Measurements from ENCODE around the gene UBE2H.
A peak's percentile ranks its signal among the peaks of the same experiment; 100 is the strongest.

UBE2H gene

DNA sequence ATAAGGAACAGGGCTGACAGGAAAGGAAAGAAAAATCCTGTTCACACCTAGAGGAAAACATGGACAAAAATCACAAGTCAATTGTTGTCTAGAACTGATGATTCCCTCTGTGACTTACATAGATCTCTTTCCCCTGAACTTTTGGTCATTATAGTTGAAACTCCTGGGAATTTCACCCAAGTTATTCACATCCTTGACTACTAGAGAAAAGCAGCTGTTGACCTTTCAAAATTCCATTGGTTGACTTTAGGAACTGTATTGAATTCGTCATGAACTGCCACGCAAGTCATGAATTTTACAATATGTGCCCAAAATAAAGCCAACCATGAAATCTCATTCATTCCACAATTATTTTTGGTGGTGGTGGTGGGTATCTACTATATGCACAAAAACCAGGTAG is 104.3 kb downstream of the UBE2H start:
- Histone ChIP-seq H3K9ac (ENCODE audit: insufficient read length) (no peak overlapping the region), H3K36me3 (ENCODE audit: insufficient read depth, low read length) (no peaks in the 10 kb centered on the region), H3K27ac (no peak overlapping the region), H3K9me3 (ENCODE audit: low read depth, low read length) (no peaks in the 10 kb centered on the region), H3K4me3 (no peak overlapping the region)
- DNase-seq (ENCODE audit: low read depth, low spot score), result no peak
- TF ChIP-seq FOXP2 (optimal IDR thresholded peaks at IDR 0.05; ENCODE audit: control extremely low read depth, extremely low read length, insufficient read depth), result no peak

- H3K36me3 ChIP-seq (ENCODE audit: insufficient read depth, low read length), result no peaks in the 10 kb centered on the region
- TF ChIP-seq EZH2 (IDR thresholded peaks at IDR 0.05) (no peak), POLR2AphosphoS5 (IDR thresholded peaks at IDR 0.05; ENCODE audit: borderline replicate concordance, low read depth, low read length) (no peak)
- H3K9ac ChIP-seq (ENCODE audit: insufficient read length), result no peak overlapping the region
- no peak overlapping the region for H3K4me3 ChIP-seq
- no peaks in the 10 kb centered on the region for H3K9me3 ChIP-seq (ENCODE audit: low read depth, low read length)
- DNase-seq (ENCODE audit: low read depth, low spot score), result no peak
- no peak overlapping the region for H3K27ac ChIP-seq
Measured at GRCh38 chr7:129845972-129846327, 106.8 kb downstream of the UBE2H start.

- no peak for DNase-seq (ENCODE audit: low read depth, low spot score)
- no peaks in the 10 kb centered on the region for H3K36me3 ChIP-seq (ENCODE audit: insufficient read depth, low read length)
- H3K9ac ChIP-seq (ENCODE audit: insufficient read length), result no peak overlapping the region
Measured at GRCh38 chr7:129845178-129845971, 107.4 kb downstream of the UBE2H start.

GRCh38 chr7:129843978-129844840 is 108.6 kb downstream of the UBE2H start:
- DNase-seq (ENCODE audit: low read depth, low spot score), result no peak
- H3K27ac ChIP-seq, result peak overlapping the region; percentile 86
- H3K9me3 ChIP-seq (ENCODE audit: low read depth, low read length), result no peaks in the 10 kb centered on the region
- H3K4me3 ChIP-seq, result peak overlapping the region; percentile 24; the same call in 1 of the 2 replicates
- peak overlapping the region; percentile 32 for H3K9ac ChIP-seq (ENCODE audit: insufficient read length)
- no peaks in the 10 kb centered on the region for H3K36me3 ChIP-seq (ENCODE audit: insufficient read depth, low read length)
- TF ChIP-seq POLR2AphosphoS5 (IDR thresholded peaks at IDR 0.05; ENCODE audit: borderline replicate concordance, low read depth, low read length) (no peak), EZH2 (IDR thresholded peaks at IDR 0.05) (no peak), FOXP2 (optimal IDR thresholded peaks at IDR 0.05; ENCODE audit: control extremely low read depth, extremely low read length, insufficient read depth) (no peak)

More at GRCh38 chr7:129845178-129845971, 107.4 kb downstream of the UBE2H start:
- TF ChIP-seq POLR2AphosphoS5 (IDR thresholded peaks at IDR 0.05; ENCODE audit: borderline replicate concordance, low read depth, low read length) (no peak), EZH2 (IDR thresholded peaks at IDR 0.05) (no peak), FOXP2 (optimal IDR thresholded peaks at IDR 0.05; ENCODE audit: control extremely low read depth, extremely low read length, insufficient read depth) (no peak)
- Histone ChIP-seq H3K9me3 (ENCODE audit: low read depth, low read length) (no peaks in the 10 kb centered on the region), H3K4me3 (no peak overlapping the region), H3K27ac (0 out of 2 replicates have a peak overlapping the region, but pooled peaks have one; percentile 13)

DNA sequence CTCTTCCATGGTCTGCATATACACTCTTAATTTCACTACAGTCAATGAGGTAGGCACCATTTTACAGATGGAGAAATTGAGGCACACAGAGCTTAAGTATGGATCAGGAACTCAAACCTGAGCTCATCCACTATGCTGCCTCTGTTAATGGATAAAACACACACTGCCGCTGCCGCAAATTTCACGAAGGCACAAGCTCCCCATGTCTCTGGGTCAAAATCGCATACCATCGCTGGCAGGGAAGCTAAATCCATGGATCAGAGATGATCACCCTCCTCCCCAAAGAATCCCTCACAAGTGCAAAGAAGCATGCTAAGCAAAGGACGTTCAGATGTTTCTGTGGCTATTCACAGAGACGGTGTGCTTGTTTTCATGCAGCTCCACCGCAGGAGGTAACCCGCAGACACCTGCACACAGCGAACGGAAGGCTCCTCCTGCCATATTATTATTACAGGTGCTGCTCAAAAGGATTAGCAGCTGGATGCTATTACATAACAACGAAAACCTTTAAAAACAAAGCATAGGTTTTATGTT is 109.3 kb downstream of the UBE2H start:
- Histone ChIP-seq H3K9me3 (ENCODE audit: low read depth, low read length) (no peaks in the 10 kb centered on the region), H3K4me3 (peak overlapping the region; percentile 24; the same call in 1 of the 2 replicates), H3K27ac (peak overlapping the region; percentile 86), H3K9ac (ENCODE audit: insufficient read length) (peak overlapping the region; percentile 32), H3K36me3 (ENCODE audit: insufficient read depth, low read length) (no peaks in the 10 kb centered on the region)
- DNase-seq (ENCODE audit: low read depth, low spot score), result no peak
- TF ChIP-seq POLR2AphosphoS5 (IDR thresholded peaks at IDR 0.05; ENCODE audit: borderline replicate concordance, low read depth, low read length) (no peak), EZH2 (IDR thresholded peaks at IDR 0.05) (no peak), FOXP2 (optimal IDR thresholded peaks at IDR 0.05; ENCODE audit: control extremely low read depth, extremely low read length, insufficient read depth) (no peak)

DNA sequence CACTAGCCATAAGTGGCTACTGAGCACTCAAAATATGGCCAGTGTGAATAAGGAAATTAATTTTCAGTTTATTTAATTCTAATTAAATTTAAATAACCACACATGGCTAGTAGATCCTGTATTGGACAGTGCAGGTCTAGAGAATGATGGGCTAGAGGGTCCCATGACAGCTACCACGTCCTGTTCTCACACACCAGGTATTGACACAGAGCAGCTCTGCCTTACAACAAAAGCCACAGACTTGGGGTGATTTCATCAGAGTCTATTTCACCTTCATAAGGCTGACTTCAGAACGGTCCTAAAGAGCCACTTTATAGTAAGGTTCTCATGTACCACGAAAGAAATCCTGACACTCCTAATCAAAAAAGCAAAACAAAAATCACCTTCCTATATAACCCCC is 111.3 kb downstream of the UBE2H start:
- DNase-seq (ENCODE audit: low read depth, low spot score), result no peak
- Histone ChIP-seq H3K27ac (no peak overlapping the region), H3K4me3 (no peak overlapping the region), H3K36me3 (ENCODE audit: insufficient read depth, low read length) (no peaks in the 10 kb centered on the region), H3K9me3 (ENCODE audit: low read depth, low read length) (no peaks in the 10 kb centered on the region), H3K9ac (ENCODE audit: insufficient read length) (no peak overlapping the region)
- no peak for TF ChIP-seq FOXP2 (optimal IDR thresholded peaks at IDR 0.05; ENCODE audit: control extremely low read depth, extremely low read length, insufficient read depth)
- no peak for TF ChIP-seq POLR2AphosphoS5 (IDR thresholded peaks at IDR 0.05; ENCODE audit: borderline replicate concordance, low read depth, low read length)
- no peak for TF ChIP-seq EZH2 (IDR thresholded peaks at IDR 0.05)

GRCh38 chr7:129840757-129841156 is 112.0 kb downstream of the UBE2H start:
- H3K4me3 ChIP-seq, result no peak overlapping the region
- H3K9ac ChIP-seq (ENCODE audit: insufficient read length), result no peak overlapping the region
- no peaks in the 10 kb centered on the region for H3K9me3 ChIP-seq (ENCODE audit: low read depth, low read length)
- TF ChIP-seq FOXP2 (optimal IDR thresholded peaks at IDR 0.05; ENCODE audit: control extremely low read depth, extremely low read length, insufficient read depth) (no peak), POLR2AphosphoS5 (IDR thresholded peaks at IDR 0.05; ENCODE audit: borderline replicate concordance, low read depth, low read length) (no peak), EZH2 (IDR thresholded peaks at IDR 0.05) (no peak)
- no peak for DNase-seq (ENCODE audit: low read depth, low spot score)
- H3K36me3 ChIP-seq (ENCODE audit: insufficient read depth, low read length), result no peaks in the 10 kb centered on the region
- H3K27ac ChIP-seq, result no peak overlapping the region

- H3K4me3 ChIP-seq, result no peak overlapping the region
- TF ChIP-seq FOXP2 (optimal IDR thresholded peaks at IDR 0.05; ENCODE audit: control extremely low read depth, extremely low read length, insufficient read depth), result no peak
- TF ChIP-seq EZH2 (IDR thresholded peaks at IDR 0.05), result no peak
- TF ChIP-seq POLR2AphosphoS5 (IDR thresholded peaks at IDR 0.05; ENCODE audit: borderline replicate concordance, low read depth, low read length), result no peak
- no peak overlapping the region for H3K27ac ChIP-seq
- H3K9me3 ChIP-seq (ENCODE audit: low read depth, low read length), result no peaks in the 10 kb centered on the region
- no peak overlapping the region for H3K9ac ChIP-seq (ENCODE audit: insufficient read length)
- DNase-seq (ENCODE audit: low read depth, low spot score), result no peak
- no peaks in the 10 kb centered on the region for H3K36me3 ChIP-seq (ENCODE audit: insufficient read depth, low read length)
Measured at GRCh38 chr7:129836983-129837382, 115.8 kb downstream of the UBE2H start.
